Gastroesophageal sphincter (tissue), 3 donors: ENCODE data around the gene CACNA1F.

Experiments
- POLR2A ChIP-seq, 2 donors: fragments of 450-650 bp; IDR thresholded peaks; one replicate each; pipeline ENCODE4 v1.6.1; 2017; ENCODE audit warnings: antibody characterized with exemption in 2 of 2, mild to moderate bottlenecking in 2 of 2, moderate library complexity in 1 of 2
- POLR2AphosphoS5 ChIP-seq: sonication (generic); formaldehyde crosslinking; IDR thresholded peaks from one replicate; pipeline ENCODE4 v1.6.1; 2017; ENCODE audit warnings: antibody characterized with exemption
- TF ChIP-seq, protein P1 (sequence below), 4 experiments: fragments of 200-600 bp in 2 of 4; fragments of 450-650 bp in 2 of 4; sonication (generic) in 1 of 4; IDR thresholded peaks; one replicate each; pipeline ENCODE4 v1.5.1; 2017 to 2019; ENCODE audit warnings: antibody characterized with exemption in 4 of 4, mild to moderate bottlenecking in 2 of 4, moderate library complexity in 2 of 4

- TF ChIP-seq, protein P1, sequence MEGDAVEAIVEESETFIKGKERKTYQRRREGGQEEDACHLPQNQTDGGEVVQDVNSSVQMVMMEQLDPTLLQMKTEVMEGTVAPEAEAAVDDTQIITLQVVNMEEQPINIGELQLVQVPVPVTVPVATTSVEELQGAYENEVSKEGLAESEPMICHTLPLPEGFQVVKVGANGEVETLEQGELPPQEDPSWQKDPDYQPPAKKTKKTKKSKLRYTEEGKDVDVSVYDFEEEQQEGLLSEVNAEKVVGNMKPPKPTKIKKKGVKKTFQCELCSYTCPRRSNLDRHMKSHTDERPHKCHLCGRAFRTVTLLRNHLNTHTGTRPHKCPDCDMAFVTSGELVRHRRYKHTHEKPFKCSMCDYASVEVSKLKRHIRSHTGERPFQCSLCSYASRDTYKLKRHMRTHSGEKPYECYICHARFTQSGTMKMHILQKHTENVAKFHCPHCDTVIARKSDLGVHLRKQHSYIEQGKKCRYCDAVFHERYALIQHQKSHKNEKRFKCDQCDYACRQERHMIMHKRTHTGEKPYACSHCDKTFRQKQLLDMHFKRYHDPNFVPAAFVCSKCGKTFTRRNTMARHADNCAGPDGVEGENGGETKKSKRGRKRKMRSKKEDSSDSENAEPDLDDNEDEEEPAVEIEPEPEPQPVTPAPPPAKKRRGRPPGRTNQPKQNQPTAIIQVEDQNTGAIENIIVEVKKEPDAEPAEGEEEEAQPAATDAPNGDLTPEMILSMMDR (IDR thresholded peaks at IDR 0.05), result no peak
- no peak for TF ChIP-seq POLR2AphosphoS5
- TF ChIP-seq POLR2A (IDR thresholded peaks at IDR 0.05), result no peak
These were observed 33.9 kb downstream of the CACNA1F start for GRCh38 chrX:49199315-49199595.
